ENCODE measurements around the gene ZNF277.

Gene ZNF277

DNA sequence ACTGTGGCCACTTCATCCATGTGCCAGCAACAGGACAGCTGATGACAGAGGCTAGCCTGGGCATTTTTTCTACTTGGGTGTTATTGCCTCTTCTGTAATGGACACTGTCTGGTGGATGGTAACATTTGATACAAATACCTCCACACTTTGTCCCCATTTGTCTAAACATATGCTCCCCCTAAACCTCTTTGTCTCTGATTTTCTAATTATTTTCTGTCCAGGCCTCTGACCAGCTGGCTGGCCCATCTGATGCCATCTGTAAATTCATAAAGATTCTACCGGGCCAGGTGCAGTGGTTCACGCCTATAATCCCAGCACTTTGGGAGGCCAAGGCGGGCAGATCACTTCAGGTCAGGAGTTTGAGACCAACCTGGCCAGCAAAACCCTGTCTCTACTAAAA lies 159.1 kb downstream of the ZNF277 start:
- 86 to 90% methylated on average over 1 to 2 of the region's 3 CpGs for WGBS, 2 experiments (ENCODE audit: insufficient coverage in 2 of 2)
- no peaks in the 10 kb centered on the region for H3K9me3 ChIP-seq (ENCODE audit: control insufficient read depth, low read length)
- peaks cover 3% of the 10 kb centered on the region for H3K4me1 ChIP-seq (ENCODE audit: control insufficient read depth, insufficient read depth, low read length, poor library complexity, severe bottlenecking)
- no peak overlapping the region for H3K4me3 ChIP-seq (ENCODE audit: extremely low read depth, insufficient read depth, low read length, poor library complexity, severe bottlenecking)
- H3K27ac ChIP-seq (ENCODE audit: low read depth, low read length, severe bottlenecking), result no peak overlapping the region
- no peaks in the 10 kb centered on the region for H3K36me3 ChIP-seq (ENCODE audit: control insufficient read depth, insufficient read depth, low read length)

DNA sequence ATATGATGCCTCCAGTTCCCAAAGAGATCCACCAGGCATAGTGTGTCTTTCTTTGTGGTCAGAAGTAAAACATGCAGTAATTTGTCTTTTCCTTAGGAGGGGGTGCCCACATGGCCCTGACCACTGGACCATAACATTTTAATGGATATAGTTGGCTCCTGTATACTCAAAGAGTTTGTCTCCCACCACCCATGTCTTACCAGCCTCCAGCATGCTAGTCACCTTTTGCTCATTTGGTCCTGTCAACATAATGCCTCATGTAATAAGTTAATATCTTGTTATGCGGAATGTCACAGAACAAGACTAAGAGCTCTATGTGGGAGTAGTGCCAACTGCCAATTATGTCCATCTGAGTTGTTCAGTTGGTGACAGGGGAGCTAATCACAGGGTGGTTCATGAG lies 160.4 kb downstream of the ZNF277 start:
- Histone ChIP-seq H3K4me1 (ENCODE audit: control insufficient read depth, insufficient read depth, low read length, poor library complexity, severe bottlenecking) (peaks cover 3% of the 10 kb centered on the region), H3K36me3 (ENCODE audit: control insufficient read depth, insufficient read depth, low read length) (no peaks in the 10 kb centered on the region), H3K9me3 (ENCODE audit: control insufficient read depth, low read length) (no peaks in the 10 kb centered on the region), H3K27ac (ENCODE audit: low read depth, low read length, severe bottlenecking) (no peak overlapping the region), H3K4me3 (ENCODE audit: extremely low read depth, insufficient read depth, low read length, poor library complexity, severe bottlenecking) (no peak overlapping the region)
- WGBS, 2 experiments (ENCODE audit: insufficient coverage in 2 of 2), result 100% methylated on average over 1 of the region's 1 CpG; no CpG with 5 or more reads in 1 of the 2 experiments

DNA sequence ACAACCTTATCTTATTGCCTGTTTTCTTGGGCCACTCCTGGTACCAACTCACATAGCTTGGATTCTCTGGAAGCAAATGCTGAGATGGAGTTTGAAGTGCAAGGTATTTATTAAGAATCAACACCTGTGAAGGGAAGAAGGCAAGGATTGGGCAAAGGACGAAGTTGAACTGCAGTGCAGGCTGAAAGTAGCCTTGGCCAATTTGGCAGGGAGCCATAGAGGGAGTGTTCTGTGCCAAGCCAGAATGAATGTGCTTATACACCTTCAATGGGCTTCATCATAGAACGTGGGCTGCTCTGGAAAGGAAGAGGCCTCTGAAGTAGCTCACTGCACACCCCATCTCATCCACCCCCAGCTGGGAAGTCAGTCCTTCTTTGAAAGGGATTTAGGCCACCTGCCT lies 163.9 kb downstream of the ZNF277 start:
- H3K36me3 ChIP-seq (ENCODE audit: control insufficient read depth, insufficient read depth, low read length), result no peaks in the 10 kb centered on the region
- 62 to 100% methylated on average over 1 to 2 of the region's 2 CpGs for WGBS, 2 experiments (ENCODE audit: insufficient coverage in 2 of 2)
- H3K4me3 ChIP-seq (ENCODE audit: extremely low read depth, insufficient read depth, low read length, poor library complexity, severe bottlenecking), result no peak overlapping the region

DNA sequence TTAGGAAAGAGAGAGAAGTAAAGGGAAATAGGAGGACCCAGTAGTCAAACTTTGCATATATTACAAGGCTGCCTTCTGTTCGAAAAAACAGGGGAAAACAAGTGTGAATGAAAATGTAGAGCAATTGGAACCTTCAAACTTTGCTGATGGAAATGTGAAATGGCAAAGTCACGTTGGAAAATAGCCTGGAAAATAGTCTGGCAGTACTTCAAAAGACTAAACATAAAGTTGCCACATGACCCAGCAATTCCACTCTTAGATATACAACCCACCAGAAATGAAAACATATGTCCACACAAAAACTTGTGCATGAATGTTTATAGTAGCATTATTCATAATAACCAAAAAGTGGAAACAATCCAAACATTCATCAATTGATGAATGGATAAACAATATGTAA lies 165.2 kb downstream of the ZNF277 start:
- Histone ChIP-seq H3K4me3 (ENCODE audit: extremely low read depth, insufficient read depth, low read length, poor library complexity, severe bottlenecking) (no peak overlapping the region), H3K9me3 (ENCODE audit: control insufficient read depth, low read length) (no peaks in the 10 kb centered on the region), H3K4me1 (ENCODE audit: control insufficient read depth, insufficient read depth, low read length, poor library complexity, severe bottlenecking) (no peaks in the 10 kb centered on the region), H3K27ac (ENCODE audit: low read depth, low read length, severe bottlenecking) (no peak overlapping the region), H3K36me3 (ENCODE audit: control insufficient read depth, insufficient read depth, low read length) (no peaks in the 10 kb centered on the region)
- WGBS, 2 experiments (ENCODE audit: insufficient coverage in 2 of 2), result 79 to 100% methylated on average over 1 to 2 of the region's 2 CpGs

More for the DNA sequence above, 163.9 kb downstream of the ZNF277 start:
- H3K4me1 ChIP-seq (ENCODE audit: control insufficient read depth, insufficient read depth, low read length, poor library complexity, severe bottlenecking), result no peaks in the 10 kb centered on the region
- no peaks in the 10 kb centered on the region for H3K9me3 ChIP-seq (ENCODE audit: control insufficient read depth, low read length)
- H3K27ac ChIP-seq (ENCODE audit: low read depth, low read length, severe bottlenecking), result no peak overlapping the region

DNA sequence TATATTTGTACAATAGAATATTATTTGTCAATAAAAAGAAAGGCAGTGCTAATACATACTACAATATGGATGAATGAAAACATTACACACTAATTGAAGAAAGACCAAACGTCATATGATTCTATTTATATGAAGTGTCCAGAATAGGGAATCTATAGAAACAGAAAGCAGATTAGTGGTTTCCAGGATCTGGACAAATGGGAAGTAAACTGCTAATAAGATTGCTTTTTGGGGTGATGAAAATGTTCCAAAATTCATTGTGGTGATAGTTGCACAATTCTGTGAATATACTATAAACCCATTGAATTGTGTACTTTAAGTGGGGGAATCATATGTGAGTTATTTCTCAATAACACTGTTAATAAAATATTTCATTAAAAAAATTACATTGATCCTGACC lies 165.6 kb downstream of the ZNF277 start:
- Histone ChIP-seq H3K4me1 (ENCODE audit: control insufficient read depth, insufficient read depth, low read length, poor library complexity, severe bottlenecking) (no peaks in the 10 kb centered on the region), H3K36me3 (ENCODE audit: control insufficient read depth, insufficient read depth, low read length) (no peaks in the 10 kb centered on the region), H3K4me3 (ENCODE audit: extremely low read depth, insufficient read depth, low read length, poor library complexity, severe bottlenecking) (no peak overlapping the region), H3K27ac (ENCODE audit: low read depth, low read length, severe bottlenecking) (no peak overlapping the region), H3K9me3 (ENCODE audit: control insufficient read depth, low read length) (no peaks in the 10 kb centered on the region)
- no CpG with 5 or more reads among the region's 1 CpG for WGBS, 2 experiments (ENCODE audit: insufficient coverage in 2 of 2)

DNA sequence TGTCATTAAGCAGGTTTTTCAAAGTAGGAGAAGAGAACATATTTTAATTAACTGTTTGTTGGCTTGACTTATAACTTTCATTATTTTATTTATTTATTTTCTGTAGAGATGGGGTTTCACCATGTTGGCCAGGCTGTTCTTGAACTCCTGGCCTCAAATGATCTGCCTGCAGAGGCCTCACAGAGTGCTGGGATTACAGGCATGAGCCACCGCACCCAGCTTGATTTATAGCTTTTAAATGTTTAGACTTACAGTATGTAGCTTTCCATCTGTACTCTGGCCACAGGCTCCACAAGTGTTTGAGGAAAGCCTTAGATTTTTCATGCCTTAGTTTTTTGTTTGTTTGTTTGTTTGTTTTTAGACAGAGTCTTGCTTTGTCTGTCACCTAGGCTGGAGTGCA lies 171.1 kb downstream of the ZNF277 start:
- Histone ChIP-seq H3K9me3 (ENCODE audit: control insufficient read depth, low read length) (no peaks in the 10 kb centered on the region), H3K27ac (ENCODE audit: low read depth, low read length, severe bottlenecking) (no peak overlapping the region), H3K36me3 (ENCODE audit: control insufficient read depth, insufficient read depth, low read length) (no peaks in the 10 kb centered on the region), H3K4me3 (ENCODE audit: extremely low read depth, insufficient read depth, low read length, poor library complexity, severe bottlenecking) (no peak overlapping the region), H3K4me1 (ENCODE audit: control insufficient read depth, insufficient read depth, low read length, poor library complexity, severe bottlenecking) (no peaks in the 10 kb centered on the region)
- 67% methylated on average over 1 of the region's 1 CpG for WGBS, 2 experiments (ENCODE audit: insufficient coverage in 2 of 2)

DNA sequence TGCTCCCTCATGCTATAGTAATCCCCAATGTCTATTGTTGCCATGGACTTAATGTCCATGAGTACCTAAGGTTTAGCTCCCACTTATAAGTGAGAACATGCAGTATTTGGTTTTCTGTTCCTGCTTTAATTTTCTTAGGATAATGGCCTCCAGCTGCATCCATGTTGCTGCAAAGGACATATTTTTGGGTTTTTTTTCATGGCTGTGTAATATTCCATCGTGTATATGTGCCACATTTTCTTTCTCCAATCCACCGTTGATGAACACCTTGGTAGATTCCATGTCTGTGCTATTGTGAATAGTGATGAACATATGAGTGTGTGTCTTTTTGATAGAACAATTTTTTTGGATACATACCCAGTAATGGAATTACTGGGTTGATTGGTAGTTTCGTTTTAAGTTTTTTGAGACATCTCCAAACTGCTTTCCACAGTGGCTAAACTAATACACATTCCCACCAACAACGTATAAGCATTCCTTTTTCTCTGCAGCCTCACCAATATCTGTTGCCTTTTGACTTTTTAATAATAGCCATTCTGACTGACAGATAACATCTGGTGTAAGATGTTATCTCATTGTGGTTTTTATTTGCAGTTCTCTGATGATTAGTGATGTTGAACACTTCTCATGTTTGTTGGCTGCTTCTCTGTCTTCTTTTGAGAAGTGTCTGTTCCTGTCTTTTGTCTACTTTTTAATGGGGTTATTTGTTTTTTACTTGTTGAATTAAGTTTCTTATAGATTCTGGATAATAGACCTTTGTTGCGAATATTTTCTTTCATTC lies 175.0 kb downstream of the ZNF277 start:
- no peak overlapping the region for H3K4me3 ChIP-seq (ENCODE audit: extremely low read depth, insufficient read depth, low read length, poor library complexity, severe bottlenecking)

DNA sequence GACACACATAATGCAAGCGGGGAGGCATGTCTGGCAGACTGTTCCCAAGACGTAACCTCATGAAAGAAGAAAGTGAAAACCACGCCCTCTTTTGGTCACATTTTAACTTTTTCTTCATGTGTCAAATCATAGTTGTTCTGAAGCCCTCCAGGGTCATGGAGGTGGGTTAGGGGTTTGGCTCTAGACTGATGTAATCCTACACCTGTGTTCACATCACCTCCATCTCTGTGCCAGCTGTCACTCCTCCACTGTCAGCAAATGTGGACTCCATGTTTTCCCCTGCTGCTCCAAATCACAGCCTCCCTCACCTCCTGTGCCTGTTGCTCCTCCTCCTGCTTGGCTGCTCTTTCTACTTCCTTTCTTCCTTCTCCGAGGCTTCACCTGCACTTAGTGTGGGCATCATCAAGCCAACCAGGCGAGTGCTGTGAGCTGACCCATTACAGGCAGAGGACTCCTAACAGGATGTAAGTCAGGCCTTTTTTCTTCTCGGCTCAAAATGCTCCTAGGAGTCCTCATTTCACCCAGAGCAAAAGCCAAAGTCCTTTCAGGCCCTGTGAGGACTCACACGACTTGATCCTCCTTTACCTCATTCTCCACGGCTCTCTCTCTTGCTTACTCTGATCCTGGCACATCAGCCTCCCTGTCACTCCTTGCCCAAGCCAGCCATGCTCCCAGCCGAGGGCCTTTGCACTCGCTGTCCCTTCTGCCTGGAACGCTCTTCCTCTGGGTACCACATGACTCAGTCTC lies 177.3 kb downstream of the ZNF277 start:
- 92 to 94% methylated on average over 8 to 9 of the region's 11 CpGs for WGBS, 2 experiments (ENCODE audit: insufficient coverage in 2 of 2)
- Histone ChIP-seq H3K36me3 (ENCODE audit: control insufficient read depth, insufficient read depth, low read length) (no peaks in the 10 kb centered on the region), H3K4me3 (ENCODE audit: extremely low read depth, insufficient read depth, low read length, poor library complexity, severe bottlenecking) (no peak overlapping the region), H3K9me3 (ENCODE audit: control insufficient read depth, low read length) (no peaks in the 10 kb centered on the region), H3K27ac (ENCODE audit: low read depth, low read length, severe bottlenecking) (no peak overlapping the region), H3K4me1 (ENCODE audit: control insufficient read depth, insufficient read depth, low read length, poor library complexity, severe bottlenecking) (no peaks in the 10 kb centered on the region)

More for the DNA sequence above, 175.0 kb downstream of the ZNF277 start:
- Histone ChIP-seq H3K4me1 (ENCODE audit: control insufficient read depth, insufficient read depth, low read length, poor library complexity, severe bottlenecking) (no peaks in the 10 kb centered on the region), H3K9me3 (ENCODE audit: control insufficient read depth, low read length) (no peaks in the 10 kb centered on the region), H3K27ac (ENCODE audit: low read depth, low read length, severe bottlenecking) (no peak overlapping the region), H3K36me3 (ENCODE audit: control insufficient read depth, insufficient read depth, low read length) (no peaks in the 10 kb centered on the region)
- WGBS, 2 experiments (ENCODE audit: insufficient coverage in 2 of 2), result 85 to 100% methylated on average over 2 of the region's 5 CpGs

DNA sequence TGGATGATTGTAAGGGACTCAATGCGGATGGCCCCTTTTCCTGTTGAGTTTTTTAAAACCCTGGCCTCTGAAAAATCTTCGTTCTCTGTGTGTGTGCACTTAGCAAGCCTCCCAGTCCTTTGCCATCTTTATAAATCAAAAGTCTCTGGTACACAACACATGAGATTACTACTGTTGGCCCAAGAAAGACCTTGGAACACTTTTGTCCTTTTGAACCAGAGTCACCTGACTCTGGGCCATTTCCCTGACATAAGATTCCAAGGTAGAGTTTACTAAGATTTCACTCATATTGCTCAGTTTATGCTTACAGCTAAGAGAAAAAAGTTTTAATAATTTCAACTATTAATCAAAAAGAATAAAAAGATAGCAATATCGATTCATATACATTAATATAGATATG lies 179.0 kb downstream of the ZNF277 start:
- Histone ChIP-seq H3K4me3 (ENCODE audit: extremely low read depth, insufficient read depth, low read length, poor library complexity, severe bottlenecking) (no peak overlapping the region), H3K36me3 (ENCODE audit: control insufficient read depth, insufficient read depth, low read length) (no peaks in the 10 kb centered on the region), H3K27ac (ENCODE audit: low read depth, low read length, severe bottlenecking) (no peak overlapping the region), H3K9me3 (ENCODE audit: control insufficient read depth, low read length) (no peaks in the 10 kb centered on the region), H3K4me1 (ENCODE audit: control insufficient read depth, insufficient read depth, low read length, poor library complexity, severe bottlenecking) (no peaks in the 10 kb centered on the region)
- WGBS, 2 experiments (ENCODE audit: insufficient coverage in 2 of 2), result 90 to 100% methylated on average over 2 of the region's 3 CpGs

DNA sequence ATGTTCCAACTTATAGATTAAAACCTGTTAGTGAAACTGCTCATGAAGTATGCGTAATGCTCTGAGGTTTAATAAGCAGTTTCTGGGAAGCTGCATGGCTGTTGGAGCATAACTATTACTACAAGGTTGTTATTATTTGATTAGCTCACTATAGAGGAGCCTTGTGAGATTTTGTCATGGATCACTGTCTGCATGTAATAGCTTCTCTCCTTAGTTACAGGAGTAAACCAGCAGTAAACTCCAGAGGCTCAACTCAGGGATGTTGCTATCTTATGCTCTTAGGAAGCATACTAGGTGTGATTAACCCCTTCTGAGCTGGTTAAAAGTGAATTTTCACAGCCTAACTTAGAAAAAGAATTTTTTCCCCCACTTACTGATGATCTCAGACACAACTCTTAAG lies 180.1 kb downstream of the ZNF277 start:
- no CpG with 5 or more reads among the region's 1 CpG for WGBS, 2 experiments (ENCODE audit: insufficient coverage in 2 of 2)
- H3K4me1 ChIP-seq (ENCODE audit: control insufficient read depth, insufficient read depth, low read length, poor library complexity, severe bottlenecking), result no peaks in the 10 kb centered on the region

DNA sequence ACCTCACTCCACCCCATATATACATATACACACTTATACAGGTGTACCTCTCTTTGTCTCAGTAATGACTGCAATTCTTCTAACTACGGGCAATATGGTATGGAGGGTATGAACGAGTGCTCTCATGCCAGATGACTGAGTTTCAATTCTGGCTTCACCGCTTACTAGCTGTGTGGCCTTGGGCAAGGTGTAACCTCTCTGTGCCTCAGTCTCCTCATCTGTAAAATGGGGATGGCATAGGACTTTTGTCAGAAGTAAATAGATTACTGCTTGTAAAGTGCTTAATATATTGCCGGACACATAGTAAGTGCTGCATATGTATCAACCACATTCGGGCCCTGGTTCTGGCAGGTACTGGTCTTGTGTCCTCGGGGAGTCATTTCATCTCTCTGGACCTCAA lies 183.7 kb downstream of the ZNF277 start:
- H3K4me3 ChIP-seq (ENCODE audit: extremely low read depth, insufficient read depth, low read length, poor library complexity, severe bottlenecking), result no peak overlapping the region
- H3K27ac ChIP-seq (ENCODE audit: low read depth, low read length, severe bottlenecking), result no peak overlapping the region
- no peaks in the 10 kb centered on the region for H3K9me3 ChIP-seq (ENCODE audit: control insufficient read depth, low read length)
- H3K4me1 ChIP-seq (ENCODE audit: control insufficient read depth, insufficient read depth, low read length, poor library complexity, severe bottlenecking), result no peaks in the 10 kb centered on the region
- H3K36me3 ChIP-seq (ENCODE audit: control insufficient read depth, insufficient read depth, low read length), result no peaks in the 10 kb centered on the region
- WGBS, 2 experiments (ENCODE audit: insufficient coverage in 2 of 2), result 87 to 100% methylated on average over 5 to 6 of the region's 6 CpGs

More for the DNA sequence above, 180.1 kb downstream of the ZNF277 start:
- Histone ChIP-seq H3K4me3 (ENCODE audit: extremely low read depth, insufficient read depth, low read length, poor library complexity, severe bottlenecking) (no peak overlapping the region), H3K9me3 (ENCODE audit: control insufficient read depth, low read length) (no peaks in the 10 kb centered on the region), H3K36me3 (ENCODE audit: control insufficient read depth, insufficient read depth, low read length) (no peaks in the 10 kb centered on the region), H3K27ac (ENCODE audit: low read depth, low read length, severe bottlenecking) (no peak overlapping the region)

Measured in mesodermal cell (in vitro differentiated cells).